BJ (cell line): ENCODE data around the gene SMIM33. TPM values are rescaled to one million over a fixed set of nuclear protein-coding genes. Genes with fewer than 3 reads are reported as not detected.

Source experiments
- CTCF ChIA-PET: fragments of 350-600 bp; formaldehyde crosslinking; extraction: SDS; loops from one replicate; lab custom pipeline; 2021; ENCODE audit warnings: antibody characterized with exemption, inconsistent platforms; lab: Yijun Ruan, JAX
- POLR2A ChIA-PET: fragments of 300-600 bp; sonication (Branson Sonifier 250); formaldehyde crosslinking; extraction: SDS; loops from one replicate; lab custom pipeline; 2021; ENCODE audit warnings: antibody characterized with exemption; lab: Charles Lee
- DNase-seq: peaks from one replicate; pipeline ENCODE4 v3.0.0-alpha.2; 2011; ENCODE audit warnings: low read depth
- H3K27me3 ChIP-seq: 2 replicates; pipeline ENCODE4 v1.6.0; 2011; ENCODE audit warnings: low read length; ENCODE audit not compliant: control insufficient read depth, insufficient read depth
- H3K36me3 ChIP-seq: 2 replicates; pipeline ENCODE4 v1.5.1; 2011; ENCODE audit warnings: low read length; ENCODE audit not compliant: control insufficient read depth, insufficient read depth
- H3K4me3 ChIP-seq: 2 replicates; pipeline ENCODE4 v1.5.1; 2011; ENCODE audit warnings: low read depth, mild to moderate bottlenecking, control low read depth, low read length
- polyA plus RNA-seq: library from polyadenylated mRNA; depleted of rRNA; stranded (reverse); fragments of >200 nt; gene quantifications from 2 replicates; pipeline ENCODE4 v1.2.3, GENCODE V29; 2011
- TF ChIP-seq, protein P1 (sequence below): IDR thresholded peaks from 2 replicates; pipeline ENCODE4 v1.5.1; 2011; ENCODE audit warnings: low read depth, mild to moderate bottlenecking, control low read depth, inconsistent platforms, low read length, moderate library complexity; ENCODE audit not compliant: insufficient read depth

The SMIM33 gene
- polyA plus RNA-seq, 1 experiment = not detected

DNA sequence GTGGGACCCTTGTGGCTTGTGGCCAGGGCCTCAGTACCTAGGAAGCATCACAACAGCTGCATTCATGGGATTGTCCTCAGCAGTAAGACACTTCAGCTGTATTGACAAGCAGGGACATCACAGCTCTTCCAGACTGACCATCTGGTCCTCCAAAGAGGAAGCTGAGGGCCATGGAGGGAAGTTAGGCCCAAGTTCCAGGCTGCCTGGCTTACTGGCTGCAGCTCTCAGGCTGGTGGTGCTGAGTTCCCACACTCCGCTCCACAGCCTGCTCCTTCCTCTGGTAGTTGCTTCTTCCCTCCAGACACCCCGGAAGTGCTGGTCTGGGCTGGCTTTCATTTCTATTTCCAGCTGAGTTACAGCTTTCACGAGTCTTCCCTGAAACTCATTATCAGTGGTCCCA is 17.5 kb downstream of the SMIM33 start:
- TF ChIP-seq, protein P1, sequence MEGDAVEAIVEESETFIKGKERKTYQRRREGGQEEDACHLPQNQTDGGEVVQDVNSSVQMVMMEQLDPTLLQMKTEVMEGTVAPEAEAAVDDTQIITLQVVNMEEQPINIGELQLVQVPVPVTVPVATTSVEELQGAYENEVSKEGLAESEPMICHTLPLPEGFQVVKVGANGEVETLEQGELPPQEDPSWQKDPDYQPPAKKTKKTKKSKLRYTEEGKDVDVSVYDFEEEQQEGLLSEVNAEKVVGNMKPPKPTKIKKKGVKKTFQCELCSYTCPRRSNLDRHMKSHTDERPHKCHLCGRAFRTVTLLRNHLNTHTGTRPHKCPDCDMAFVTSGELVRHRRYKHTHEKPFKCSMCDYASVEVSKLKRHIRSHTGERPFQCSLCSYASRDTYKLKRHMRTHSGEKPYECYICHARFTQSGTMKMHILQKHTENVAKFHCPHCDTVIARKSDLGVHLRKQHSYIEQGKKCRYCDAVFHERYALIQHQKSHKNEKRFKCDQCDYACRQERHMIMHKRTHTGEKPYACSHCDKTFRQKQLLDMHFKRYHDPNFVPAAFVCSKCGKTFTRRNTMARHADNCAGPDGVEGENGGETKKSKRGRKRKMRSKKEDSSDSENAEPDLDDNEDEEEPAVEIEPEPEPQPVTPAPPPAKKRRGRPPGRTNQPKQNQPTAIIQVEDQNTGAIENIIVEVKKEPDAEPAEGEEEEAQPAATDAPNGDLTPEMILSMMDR = no peak
- POLR2A ChIA-PET = no interaction called here
- H3K4me3 ChIP-seq = no peak overlapping the region
- no peaks in the 10 kb centered on the region for H3K36me3 ChIP-seq
- no peak for DNase-seq
- CTCF ChIA-PET = interaction anchor here (1.7 kb wide), 1 partner anchor 66 kb away, joined by 7 read pairs; no protein-coding TSS in a partner anchor
- no peaks in the 10 kb centered on the region for H3K27me3 ChIP-seq

DNA sequence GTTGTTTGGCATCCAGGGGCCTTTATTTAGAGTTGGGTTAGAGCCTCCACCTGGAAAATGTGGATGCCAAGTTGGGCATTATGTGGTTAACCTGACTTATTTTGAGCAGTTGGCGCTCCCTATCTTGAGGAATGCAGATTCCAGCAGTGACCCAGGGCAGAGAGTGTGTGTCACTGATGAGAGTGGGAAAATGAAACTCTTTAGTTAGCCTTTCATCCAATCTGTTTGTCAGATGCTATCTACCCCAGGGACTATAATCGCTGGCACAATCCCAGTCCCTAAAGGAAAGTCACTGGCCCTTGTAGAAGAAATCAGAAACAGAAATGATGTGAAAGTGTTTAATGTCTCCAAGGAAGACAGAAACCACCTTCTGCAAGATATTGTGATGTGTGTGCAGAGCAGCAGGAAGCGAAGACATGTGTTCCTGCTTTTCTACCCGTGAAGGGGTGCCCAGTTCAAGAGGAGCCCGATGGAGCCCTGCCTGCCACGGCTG is 21.9 kb downstream of the SMIM33 start:
- CTCF ChIA-PET = interaction anchor here (1.1 kb wide), 1 partner anchor 18 kb away, joined by 7 read pairs; no protein-coding TSS in a partner anchor
- POLR2A ChIA-PET = no interaction called here
- Histone ChIP-seq H3K27me3 (no peaks in the 10 kb centered on the region), H3K36me3 (no peaks in the 10 kb centered on the region), H3K4me3 (no peak overlapping the region)
- no peak for DNase-seq
- TF ChIP-seq, protein P1 = no peak

GRCh38 chr5:139494256-139494655 is 23.5 kb downstream of the SMIM33 start:
- POLR2A ChIA-PET = no interaction called here
- TF ChIP-seq, protein P1 = no peak
- Histone ChIP-seq H3K4me3 (no peak overlapping the region), H3K36me3 (no peaks in the 10 kb centered on the region), H3K27me3 (no peaks in the 10 kb centered on the region)
- CTCF ChIA-PET = interaction anchor here (0.9 to 6.1 kb wide), 5 partner anchors 8 to 72 kb away, joined by 3 to 30 read pairs (median 3); no protein-coding TSS in a partner anchor
- no peak for DNase-seq

DNA sequence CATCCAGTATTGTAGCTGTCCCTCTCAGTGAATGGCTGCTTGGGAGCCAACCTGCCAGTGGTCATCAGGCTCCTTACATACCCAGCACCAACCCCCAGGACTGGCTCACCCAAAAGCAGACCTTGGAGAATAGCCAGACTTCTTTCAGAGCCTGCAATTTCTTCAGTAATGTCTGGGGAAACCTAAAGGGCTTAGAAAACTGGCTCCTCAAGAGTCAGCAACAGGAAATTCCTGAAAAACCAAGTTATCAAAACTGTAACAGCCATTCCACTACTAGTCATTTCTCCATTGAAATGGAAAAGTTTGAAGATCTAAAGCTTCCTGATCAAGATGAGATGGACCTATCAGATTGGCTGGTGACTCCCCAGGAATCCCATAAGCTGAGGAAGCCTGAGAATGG is 24.0 kb downstream of the SMIM33 start:
- Histone ChIP-seq H3K4me3 (no peak overlapping the region), H3K36me3 (no peaks in the 10 kb centered on the region), H3K27me3 (no peaks in the 10 kb centered on the region)
- ChIA-PET CTCF (interaction anchor here (0.9 to 6.1 kb wide), 6 partner anchors 9 to 72 kb away, joined by 3 to 30 read pairs (median 4); partner anchors contain the start of gene STING1), POLR2A (no interaction called here)
- no peak for DNase-seq
- TF ChIP-seq, protein P1 = no peak

DNA sequence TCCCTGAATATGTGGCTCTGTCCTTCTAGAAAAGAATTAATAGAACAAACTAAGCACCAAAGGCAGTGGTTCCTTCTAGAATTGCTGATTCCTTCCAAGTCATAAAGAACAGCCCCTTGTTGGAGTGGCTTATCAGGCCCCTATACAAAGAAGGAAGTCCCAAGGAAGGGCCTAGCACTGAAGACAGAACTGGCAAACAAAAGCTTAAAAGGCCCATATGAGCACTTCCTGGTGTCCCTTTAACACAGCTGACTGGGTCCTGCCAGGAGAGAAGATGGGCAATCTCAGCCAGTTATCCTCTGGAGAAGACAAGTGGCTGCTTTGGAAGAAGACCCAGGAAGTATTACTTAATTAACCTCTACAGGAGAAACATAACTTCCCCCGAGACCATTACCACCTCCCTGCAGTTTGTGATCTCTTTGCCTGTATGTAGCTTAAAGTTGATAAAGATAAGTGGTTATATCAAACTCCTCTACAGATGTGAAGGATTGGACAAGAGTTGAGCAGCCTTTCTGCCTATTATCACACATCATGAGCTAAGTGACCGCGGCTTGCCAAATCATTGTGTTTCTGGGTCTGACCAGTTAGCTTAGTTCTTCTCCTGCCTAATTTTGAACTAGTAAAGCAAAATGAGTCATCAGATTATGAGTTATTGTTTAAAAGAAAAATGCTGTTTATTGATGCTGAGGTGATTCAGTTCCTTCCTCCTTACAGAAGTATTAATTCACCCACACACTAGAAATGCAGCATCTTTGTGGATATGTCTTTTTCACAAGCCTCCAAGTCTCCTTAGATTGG is 25.0 kb downstream of the SMIM33 start:
- no peak for DNase-seq

More for the DNA sequence above, 25.0 kb downstream of the SMIM33 start:
- POLR2A ChIA-PET = interaction anchor here (0.6 kb wide), 1 partner anchor 153 kb away, joined by 3 read pairs; no protein-coding TSS in a partner anchor
- H3K36me3 ChIP-seq = no peaks in the 10 kb centered on the region
- CTCF ChIA-PET = interaction anchor here (0.6 to 6.1 kb wide), 9 partner anchors 10 to 75 kb away, joined by 3 to 30 read pairs (median 4); partner anchors contain the start of gene STING1
- TF ChIP-seq, protein P1 = no peak
- no peaks in the 10 kb centered on the region for H3K27me3 ChIP-seq
- no peak overlapping the region for H3K4me3 ChIP-seq
